Measurements from ENCODE around the gene FAM107A. TPM values are rescaled to one million over a fixed set of nuclear protein-coding genes. Genes with fewer than 3 reads are reported as not detected.
A peak's percentile ranks its signal among the peaks of the same experiment; 100 is the strongest.

Gene FAM107A
- total and polyA plus RNA-seq, 9 of the 15 experiments (the other 6 are each of a cell fraction or from before 2014, with no cell fraction given), result 0.07 TPM; not detected in 8

GRCh38 chr3:58522759-58523425, 54.3 kb downstream of the FAM107A start (continued):
- TF ChIP-seq SAFB2 (IDR thresholded peaks at IDR 0.05; ENCODE audit: borderline replicate concordance, low read depth, low read length, severe bottlenecking), result no peak
- no peak for TF ChIP-seq MCM2 (IDR thresholded peaks at IDR 0.05; ENCODE audit: low read depth)
- TF ChIP-seq MEIS2 (IDR thresholded peaks at IDR 0.05; ENCODE audit: partially characterized antibody), result peak; percentile 63
- TF ChIP-seq ZC3H8 (IDR thresholded peaks at IDR 0.05), result no peak
- peak; percentile 59 for TF ChIP-seq NCOR1 (IDR thresholded peaks at IDR 0.05)
- TF ChIP-seq NBN (IDR thresholded peaks at IDR 0.05; ENCODE audit: low read depth), result no peak
- peak; percentile 72 for TF ChIP-seq TAL1 (IDR thresholded peaks at IDR 0.05)
- TF ChIP-seq, protein P1, sequence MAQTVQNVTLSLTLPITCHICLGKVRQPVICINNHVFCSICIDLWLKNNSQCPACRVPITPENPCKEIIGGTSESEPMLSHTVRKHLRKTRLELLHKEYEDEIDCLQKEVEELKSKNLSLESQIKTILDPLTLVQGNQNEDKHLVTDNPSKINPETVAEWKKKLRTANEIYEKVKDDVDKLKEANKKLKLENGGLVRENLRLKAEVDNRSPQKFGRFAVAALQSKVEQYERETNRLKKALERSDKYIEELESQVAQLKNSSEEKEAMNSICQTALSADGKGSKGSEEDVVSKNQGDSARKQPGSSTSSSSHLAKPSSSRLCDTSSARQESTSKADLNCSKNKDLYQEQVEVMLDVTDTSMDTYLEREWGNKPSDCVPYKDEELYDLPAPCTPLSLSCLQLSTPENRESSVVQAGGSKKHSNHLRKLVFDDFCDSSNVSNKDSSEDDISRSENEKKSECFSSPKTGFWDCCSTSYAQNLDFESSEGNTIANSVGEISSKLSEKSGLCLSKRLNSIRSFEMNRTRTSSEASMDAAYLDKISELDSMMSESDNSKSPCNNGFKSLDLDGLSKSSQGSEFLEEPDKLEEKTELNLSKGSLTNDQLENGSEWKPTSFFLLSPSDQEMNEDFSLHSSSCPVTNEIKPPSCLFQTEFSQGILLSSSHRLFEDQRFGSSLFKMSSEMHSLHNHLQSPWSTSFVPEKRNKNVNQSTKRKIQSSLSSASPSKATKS (CRISPR knock-in tag; IDR thresholded peaks at IDR 0.05), result no peak
- no peak for TF ChIP-seq GTF2A2 (tag; IDR thresholded peaks at IDR 0.05)
- TF ChIP-seq MAFK (IDR thresholded peaks at IDR 0.05; ENCODE audit: low read length), result peak; percentile 68; the same call in 1 of the 2 replicates
- TF ChIP-seq, protein P2, sequence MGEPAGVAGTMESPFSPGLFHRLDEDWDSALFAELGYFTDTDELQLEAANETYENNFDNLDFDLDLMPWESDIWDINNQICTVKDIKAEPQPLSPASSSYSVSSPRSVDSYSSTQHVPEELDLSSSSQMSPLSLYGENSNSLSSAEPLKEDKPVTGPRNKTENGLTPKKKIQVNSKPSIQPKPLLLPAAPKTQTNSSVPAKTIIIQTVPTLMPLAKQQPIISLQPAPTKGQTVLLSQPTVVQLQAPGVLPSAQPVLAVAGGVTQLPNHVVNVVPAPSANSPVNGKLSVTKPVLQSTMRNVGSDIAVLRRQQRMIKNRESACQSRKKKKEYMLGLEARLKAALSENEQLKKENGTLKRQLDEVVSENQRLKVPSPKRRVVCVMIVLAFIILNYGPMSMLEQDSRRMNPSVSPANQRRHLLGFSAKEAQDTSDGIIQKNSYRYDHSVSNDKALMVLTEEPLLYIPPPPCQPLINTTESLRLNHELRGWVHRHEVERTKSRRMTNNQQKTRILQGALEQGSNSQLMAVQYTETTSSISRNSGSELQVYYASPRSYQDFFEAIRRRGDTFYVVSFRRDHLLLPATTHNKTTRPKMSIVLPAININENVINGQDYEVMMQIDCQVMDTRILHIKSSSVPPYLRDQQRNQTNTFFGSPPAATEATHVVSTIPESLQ (CRISPR knock-in tag; IDR thresholded peaks at IDR 0.05), result no peak
- TF ChIP-seq TEAD1 (CRISPR knock-in tag; IDR thresholded peaks at IDR 0.05), result no peak
- TF ChIP-seq NFATC3 (IDR thresholded peaks at IDR 0.05), result no peak
- TF ChIP-seq PCBP2 (IDR thresholded peaks at IDR 0.05; ENCODE audit: low read depth, low read length, poor library complexity, severe bottlenecking), result no peak
- TF ChIP-seq CBX3 (IDR thresholded peaks at IDR 0.05; ENCODE audit: borderline replicate concordance in 1 of 2, low read length in 2 of 2), result no peak
- no peak for TF ChIP-seq ZNF644 (tag; IDR thresholded peaks at IDR 0.05; ENCODE audit: low read depth)
- no peak for TF ChIP-seq ATF1 (CRISPR knock-in tag; IDR thresholded peaks at IDR 0.05)
- TF ChIP-seq ATF1 (tag; IDR thresholded peaks at IDR 0.05), result no peak
- TF ChIP-seq SNIP1 (IDR thresholded peaks at IDR 0.05; ENCODE audit: low read depth), result no peak
- TF ChIP-seq ZNF717 (CRISPR knock-in tag; IDR thresholded peaks at IDR 0.05), result no peak
- no peak for TF ChIP-seq PML (IDR thresholded peaks at IDR 0.05; ENCODE audit: low read length)
- TF ChIP-seq NCOA2 (IDR thresholded peaks at IDR 0.05; ENCODE audit: partially characterized antibody in 2 of 2), result no peak
- no peak for TF ChIP-seq SIN3A (IDR thresholded peaks at IDR 0.05; ENCODE audit: borderline replicate concordance in 2 of 2, control insufficient read depth in 1 of 2, low read depth in 2 of 2, low read length in 2 of 2)
- TF ChIP-seq SRSF9 (IDR thresholded peaks at IDR 0.05; ENCODE audit: borderline replicate concordance, low read depth, low read length), result no peak
- no peak for TF ChIP-seq PPARD (CRISPR knock-in tag; IDR thresholded peaks at IDR 0.05)
- no peak for TF ChIP-seq ZNF217 (CRISPR knock-in tag; IDR thresholded peaks at IDR 0.05)
- no peak for TF ChIP-seq TCF7 (IDR thresholded peaks at IDR 0.05; ENCODE audit: borderline replicate concordance)
